ENCODE measurements around the gene CBARP.

DNA sequence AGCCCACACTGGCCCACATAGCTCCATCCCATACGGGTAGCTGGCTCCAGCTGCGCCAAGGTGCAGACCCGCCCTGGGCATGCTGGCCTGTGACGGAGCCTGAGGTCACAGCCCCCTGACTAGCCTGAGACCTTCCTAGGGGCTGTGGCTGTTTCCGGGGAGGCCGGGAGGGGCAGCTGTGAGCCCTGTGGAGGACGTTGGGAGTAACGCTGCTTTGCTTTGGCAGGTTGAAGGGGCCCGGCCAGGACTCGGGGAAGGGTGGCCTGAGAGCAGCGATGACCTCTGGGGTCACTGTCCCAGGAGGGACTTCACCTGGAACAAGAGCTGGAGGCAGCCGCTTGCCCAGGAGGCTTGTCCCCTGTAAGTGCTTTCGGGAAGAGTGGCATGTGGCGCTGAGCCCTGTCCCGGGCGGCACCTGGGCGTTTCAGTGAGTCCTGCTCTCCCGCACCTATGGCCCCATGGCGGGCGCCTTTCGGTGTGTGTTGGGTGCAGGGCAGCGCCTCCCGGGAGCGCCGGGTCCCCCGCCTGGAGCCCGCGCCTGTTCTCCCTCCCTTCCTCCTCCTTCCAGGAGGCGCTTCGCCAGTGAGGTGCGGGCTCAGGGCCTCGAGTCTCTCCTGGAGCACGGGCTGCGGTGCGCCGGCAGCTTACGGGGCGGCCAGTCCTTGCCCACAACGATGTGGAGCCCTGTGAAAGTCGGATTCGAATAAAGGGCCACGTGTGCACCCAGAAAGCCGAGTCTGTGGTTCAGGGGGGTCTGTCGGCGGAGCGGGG, 36.5 kb upstream of the CBARP start:
- TF ChIP-seq, protein P1, sequence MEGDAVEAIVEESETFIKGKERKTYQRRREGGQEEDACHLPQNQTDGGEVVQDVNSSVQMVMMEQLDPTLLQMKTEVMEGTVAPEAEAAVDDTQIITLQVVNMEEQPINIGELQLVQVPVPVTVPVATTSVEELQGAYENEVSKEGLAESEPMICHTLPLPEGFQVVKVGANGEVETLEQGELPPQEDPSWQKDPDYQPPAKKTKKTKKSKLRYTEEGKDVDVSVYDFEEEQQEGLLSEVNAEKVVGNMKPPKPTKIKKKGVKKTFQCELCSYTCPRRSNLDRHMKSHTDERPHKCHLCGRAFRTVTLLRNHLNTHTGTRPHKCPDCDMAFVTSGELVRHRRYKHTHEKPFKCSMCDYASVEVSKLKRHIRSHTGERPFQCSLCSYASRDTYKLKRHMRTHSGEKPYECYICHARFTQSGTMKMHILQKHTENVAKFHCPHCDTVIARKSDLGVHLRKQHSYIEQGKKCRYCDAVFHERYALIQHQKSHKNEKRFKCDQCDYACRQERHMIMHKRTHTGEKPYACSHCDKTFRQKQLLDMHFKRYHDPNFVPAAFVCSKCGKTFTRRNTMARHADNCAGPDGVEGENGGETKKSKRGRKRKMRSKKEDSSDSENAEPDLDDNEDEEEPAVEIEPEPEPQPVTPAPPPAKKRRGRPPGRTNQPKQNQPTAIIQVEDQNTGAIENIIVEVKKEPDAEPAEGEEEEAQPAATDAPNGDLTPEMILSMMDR (conservative IDR thresholded peaks at IDR 0.05 in 1 of 2, IDR thresholded peaks at IDR 0.05 in 1 of 2; ENCODE audit: extremely low read depth in 1 of 2, insufficient read depth in 1 of 2, low read depth in 1 of 2, low read length in 2 of 2) = no peak
- TF ChIP-seq EZH2 (IDR thresholded peaks at IDR 0.05; ENCODE audit: borderline replicate concordance, low read length) = no peak

Data from mammary epithelial cell (primary cell).